GM19035 (cell line): ENCODE measurements around the gene USP37.
A peak's percentile ranks its signal among the peaks of the same experiment; 100 is the strongest.
"Not testable (repeated sequence)": the region's sequence is repeated elsewhere in the genome, so short reads cannot be mapped to it uniquely, and the experiment has no call there.

Experiments used
- ATAC-seq: cut with Tn5 transposase; IDR thresholded peaks from one replicate; pipeline ENCODE4 v1.9.1; 2021; ENCODE audit not compliant: unreplicated experiment

USP37 gene

DNA sequence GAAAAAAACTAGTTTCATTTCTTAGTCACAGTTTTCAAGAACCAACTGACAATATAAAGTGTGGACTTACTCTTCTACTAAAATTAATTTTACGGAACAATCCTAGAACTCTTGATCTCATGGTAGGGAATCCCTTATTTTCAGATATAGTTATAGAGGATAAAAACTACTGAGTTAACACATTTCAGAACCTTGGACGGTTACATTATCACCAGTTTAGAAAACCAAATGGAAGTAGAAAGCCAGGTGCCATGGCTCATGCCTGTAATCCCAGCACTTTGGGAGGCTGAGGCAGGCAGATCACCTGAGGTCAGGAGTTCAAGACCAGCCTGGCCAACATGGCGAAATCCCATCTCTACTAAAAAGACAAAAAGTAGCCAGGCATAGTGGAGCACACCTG, 13.9 kb downstream of the USP37 start:
- ATAC-seq, result not testable (repeated sequence)

DNA sequence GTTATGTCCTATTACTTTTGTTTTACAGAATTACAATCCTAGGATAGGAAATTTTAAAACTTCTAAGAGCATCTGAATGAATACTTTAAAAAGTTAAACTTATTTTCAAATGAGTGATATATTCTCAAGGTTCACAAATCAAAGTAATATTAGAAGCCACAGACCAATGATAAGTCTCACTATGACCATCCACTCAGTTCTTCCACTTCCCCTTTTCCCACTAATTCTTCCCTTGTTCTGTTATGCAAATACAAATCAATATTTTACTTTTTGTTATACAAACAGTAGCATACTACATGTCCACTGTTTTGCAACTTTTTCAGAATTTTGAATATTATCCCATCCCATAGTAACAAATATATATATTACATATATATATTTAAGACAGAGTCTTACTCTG, 20.2 kb downstream of the USP37 start:
- no peak for ATAC-seq

DNA sequence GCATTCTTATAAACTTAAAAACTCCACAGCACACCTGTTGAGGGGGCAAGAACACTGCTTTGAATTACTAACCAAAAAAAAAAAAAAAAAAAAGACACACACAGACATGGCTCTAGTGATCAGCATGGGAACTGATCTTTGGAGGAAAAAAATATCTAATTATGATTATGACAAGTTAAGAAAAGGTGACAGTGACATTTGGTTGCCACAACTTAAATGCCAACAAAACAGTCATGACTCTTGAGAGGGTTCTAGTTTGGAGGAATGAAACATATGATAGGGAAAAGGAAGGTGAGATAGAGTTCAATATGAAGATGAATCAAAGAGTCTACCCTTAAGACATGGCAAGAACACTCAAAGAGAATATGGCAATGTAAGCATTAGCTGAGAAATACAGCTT, 20.6 kb downstream of the USP37 start:
- no peak for ATAC-seq

DNA sequence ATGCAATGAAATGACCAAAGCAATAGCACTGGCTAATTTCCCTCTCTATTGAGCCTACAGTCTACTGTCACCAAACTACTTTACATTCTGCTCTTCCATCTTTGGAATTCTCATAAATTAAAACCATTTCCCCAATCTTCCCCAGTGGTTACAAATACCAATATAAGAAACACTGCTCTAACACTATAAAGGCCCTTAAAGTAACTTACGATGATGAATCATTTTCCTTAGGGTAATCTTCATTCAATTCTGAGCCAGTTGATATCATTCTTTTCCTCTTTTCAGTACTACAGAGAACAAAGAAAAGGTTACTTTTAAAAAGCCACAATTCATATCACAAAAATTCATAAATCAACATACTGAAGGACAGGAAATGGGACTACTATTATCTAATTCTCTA, 22.1 kb downstream of the USP37 start:
- ATAC-seq, result no peak

DNA sequence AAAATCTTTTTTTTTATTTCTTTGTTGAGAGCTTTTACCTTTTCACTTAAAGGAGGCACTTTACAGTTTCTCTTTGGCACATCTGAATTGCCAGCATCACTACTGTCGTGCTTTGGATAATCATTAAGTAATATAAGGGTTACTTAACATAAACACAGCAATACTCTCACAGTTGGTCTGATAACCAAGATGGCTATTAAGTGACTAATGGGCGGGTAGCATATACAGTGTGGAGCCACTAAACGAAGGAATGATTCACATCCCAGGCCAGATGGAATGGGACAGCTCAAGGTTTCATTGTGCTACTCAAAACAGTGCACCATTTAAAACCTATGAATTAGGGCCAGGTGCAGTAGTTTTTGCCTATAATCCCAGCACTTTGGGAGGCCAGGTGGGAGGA, 28.1 kb downstream of the USP37 start:
- ATAC-seq, result no peak

DNA sequence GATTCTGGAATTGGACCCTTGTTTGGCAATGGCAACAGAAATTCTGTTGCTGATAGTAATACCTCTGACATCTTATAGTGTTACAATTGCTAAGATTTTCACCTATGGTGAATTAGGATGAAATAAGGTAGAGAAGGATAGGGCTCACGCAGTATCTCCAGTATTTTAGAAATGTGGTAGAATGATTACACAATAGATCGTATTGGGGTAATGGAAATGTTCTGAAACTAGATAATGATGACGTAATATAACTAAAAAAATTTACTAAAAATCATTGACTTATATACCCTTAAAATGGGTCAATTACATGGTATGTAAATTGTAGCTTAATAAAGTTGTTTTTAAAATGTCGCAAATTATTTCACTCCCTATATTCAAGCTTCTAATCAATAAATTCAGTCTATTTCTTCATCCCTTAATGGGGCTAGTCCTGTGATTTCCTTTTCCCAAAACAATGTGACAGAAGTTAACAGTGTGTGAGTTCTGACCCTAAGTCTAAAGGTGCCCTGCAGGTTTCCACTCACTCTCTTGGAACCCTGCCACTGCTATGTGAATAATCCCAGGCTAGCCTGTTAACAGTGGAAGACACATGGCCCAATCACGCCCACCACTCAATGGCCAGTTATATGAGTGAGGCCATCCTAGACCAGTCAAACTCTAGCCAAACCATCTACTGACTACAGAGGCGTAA, 31.2 kb downstream of the USP37 start:
- ATAC-seq, result no peak

DNA sequence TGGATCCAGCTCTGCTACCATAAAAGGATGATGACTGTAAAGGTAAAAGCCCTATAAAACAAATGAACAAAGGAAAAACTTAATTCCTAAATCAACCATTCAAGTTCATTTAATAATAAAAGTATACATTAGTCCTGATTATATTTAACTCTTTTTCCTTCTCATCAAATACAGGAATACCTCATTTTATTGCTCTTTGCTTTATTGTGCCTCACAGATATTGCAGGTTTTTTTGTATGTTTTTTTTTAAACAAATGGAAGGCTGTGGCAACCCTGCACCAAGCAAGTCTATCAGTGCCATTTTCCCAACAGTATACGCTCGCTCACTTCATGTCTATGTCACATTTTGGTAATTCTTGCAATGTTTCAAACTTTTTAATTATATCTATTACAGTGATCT, 38.2 kb downstream of the USP37 start:
- ATAC-seq, result no peak

DNA sequence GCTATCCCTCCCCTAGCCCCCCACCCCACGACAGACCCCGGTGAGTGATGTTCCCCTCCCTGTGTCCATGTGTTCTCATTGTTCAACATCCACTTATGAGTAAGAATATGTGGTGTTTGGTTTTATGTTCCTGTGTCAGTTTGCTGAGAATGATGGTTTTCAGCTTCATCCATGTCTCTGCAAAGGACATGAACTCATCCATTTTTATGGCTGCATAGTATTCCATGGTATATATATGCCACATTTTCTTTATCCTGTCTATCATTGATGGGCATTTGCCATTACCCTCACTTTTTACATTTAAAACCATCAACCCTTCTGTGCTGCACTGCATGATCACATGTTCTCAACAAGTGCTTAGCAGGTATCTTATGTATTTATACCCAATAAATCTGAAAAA, 39.7 kb downstream of the USP37 start:
- not testable (repeated sequence) for ATAC-seq

DNA sequence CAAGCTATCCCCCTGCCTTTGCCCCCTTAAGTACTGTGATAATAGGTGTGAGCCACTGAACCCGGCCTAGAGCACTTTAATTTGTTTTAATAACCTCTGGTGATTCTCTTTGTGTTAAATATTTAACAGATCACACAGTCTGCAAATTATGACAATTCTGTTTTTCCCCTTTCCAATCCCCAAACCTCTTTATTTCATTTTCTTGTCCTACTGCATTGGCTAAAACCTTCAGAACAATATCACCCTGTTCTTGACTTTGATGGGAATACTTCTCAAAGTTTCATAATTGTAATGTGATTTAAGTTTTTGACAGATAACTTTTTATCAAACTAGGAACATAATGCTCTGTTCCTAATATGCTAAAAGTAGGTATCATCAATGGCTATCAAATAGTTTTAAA, 44.5 kb downstream of the USP37 start:
- no peak for ATAC-seq

DNA sequence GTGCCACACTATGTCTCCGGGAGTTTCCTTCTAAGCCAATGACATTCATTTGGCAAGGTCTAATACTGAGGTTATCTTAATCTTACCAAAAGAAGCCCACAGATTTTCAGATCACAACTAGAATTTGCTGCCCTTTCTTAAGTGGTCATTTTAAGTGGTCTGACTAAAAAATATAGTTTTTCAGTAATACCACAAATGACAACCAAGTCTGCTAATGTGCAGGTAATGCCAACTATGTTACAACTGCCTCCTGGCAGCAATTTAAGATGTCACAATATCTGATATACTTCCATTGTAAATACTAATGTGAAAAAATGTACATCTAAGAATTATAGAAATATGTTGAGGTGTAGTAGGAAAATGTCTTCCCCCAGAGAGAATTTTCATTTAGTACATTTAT, 49.3 kb downstream of the USP37 start:
- no peak for ATAC-seq

DNA sequence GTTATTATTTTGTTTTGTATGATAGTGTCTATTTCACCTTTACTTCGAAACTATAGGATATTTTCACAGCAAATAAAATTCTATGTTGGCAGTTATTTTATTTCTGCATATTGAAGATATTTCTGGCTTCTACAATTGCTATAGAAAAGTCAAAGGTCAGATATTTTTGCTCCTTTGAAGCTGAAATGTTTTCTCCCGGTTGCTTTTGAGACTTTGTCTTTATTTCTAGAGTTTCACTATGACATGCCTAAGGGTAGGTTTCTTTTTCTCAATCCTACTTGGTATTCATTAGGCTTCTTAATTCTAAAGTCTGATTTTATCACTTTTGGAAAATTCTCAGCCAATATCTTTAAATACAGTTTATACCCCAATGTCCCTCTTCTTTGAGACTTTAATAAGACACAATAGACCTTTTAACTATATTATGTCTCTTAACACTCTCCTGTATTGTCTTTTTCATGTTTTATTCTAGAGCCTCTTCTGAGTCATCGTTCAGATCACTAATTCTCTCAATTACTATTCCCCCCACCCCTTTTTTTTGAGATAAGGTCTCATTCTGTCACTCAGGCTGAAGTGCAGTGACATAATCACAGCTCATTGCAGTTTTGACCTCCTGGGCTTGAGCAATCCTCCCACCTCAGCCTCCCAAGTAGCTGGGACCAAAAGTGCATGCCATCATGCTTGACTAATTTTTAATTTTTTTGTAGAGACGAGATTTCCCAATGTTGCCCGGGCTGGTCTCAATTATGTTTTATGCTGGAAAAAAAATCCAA, 50.5 kb downstream of the USP37 start:
- ATAC-seq, result peak; percentile 64

DNA sequence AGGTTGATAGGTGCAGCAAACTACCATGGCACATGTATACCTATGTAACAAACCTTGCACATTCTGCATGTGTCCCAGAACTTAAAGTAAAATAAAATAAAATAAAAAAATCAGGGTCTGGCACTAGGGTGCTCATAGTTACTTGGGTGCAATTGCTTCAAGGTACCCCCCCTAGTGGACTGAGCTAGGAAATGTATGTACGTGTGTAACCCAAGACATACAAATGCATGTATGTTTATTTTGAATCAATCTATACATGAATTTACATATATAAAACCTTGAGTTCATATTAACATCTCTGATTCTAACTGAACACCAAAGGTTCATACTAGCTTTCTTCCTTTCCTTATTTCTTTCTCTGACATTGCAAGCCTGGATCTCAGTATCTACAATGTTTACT, 51.5 kb downstream of the USP37 start:
- no peak for ATAC-seq

DNA sequence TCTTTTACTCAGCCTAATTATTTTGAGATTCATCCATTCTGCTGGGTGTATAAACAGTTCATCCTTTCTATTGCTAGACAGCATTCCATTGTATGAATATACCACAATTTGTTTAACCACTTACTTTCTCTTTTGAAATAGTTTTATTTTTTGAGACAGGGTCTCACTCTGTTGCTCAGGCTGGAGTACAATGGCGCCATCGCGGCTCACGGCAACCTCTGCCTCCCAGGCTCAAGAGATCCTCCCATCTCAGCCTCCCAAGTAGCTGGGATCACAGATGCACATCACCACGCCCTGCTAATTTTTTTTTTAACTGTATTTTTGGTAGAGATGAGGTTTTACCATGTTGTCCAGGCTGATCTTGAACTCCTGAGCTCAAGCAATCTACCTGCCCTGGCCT, 54.5 kb downstream of the USP37 start:
- ATAC-seq, result no peak

DNA sequence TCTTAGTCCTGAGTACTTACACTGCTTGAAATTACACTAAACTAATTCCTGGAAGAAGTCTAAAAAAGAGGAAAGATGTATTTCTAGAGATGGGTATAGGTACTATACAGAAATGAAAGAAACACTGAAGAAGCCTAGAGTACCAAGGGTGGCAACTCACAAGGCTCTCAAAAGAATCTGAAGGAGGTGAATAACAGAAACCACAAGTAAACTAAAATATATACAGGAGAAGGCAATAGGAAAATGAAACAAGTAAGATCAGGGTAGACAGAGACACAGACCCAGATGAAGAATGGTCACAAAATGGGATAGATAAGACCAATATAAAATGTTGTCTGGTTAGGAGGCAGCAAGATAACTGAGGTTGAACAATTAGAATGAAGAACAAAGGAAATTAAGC, 59.9 kb downstream of the USP37 start:
- no peak for ATAC-seq

DNA sequence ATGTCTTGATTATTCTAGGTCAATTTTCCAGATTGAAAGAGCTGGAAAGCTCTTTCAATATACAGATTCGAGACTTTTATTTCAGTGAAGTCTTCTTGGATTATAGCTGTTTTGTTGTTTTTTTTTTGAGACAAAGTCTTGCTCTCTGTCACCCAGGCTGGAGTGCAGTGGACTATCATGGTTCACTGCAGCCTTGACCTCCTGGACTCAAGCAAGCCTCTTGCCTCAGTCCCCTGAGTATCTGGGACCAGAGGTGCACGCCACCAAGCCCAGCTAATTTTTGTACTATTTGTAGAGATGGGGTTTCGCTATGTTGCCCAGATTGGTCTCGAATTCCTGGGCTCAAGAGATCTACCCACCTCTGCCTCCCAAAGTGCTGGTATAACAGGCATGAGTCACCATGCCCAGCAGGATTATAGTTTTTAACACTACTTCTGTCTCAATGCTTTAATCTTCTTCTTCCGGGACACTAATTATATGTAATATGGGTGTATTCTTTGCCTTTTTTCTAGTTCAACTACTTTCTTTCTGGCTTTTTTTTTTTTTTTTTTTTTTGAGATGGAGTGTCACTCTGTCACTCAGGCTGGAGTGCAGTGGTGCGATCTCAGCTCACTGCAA, 62.3 kb downstream of the USP37 start:
- ATAC-seq, result no peak

DNA sequence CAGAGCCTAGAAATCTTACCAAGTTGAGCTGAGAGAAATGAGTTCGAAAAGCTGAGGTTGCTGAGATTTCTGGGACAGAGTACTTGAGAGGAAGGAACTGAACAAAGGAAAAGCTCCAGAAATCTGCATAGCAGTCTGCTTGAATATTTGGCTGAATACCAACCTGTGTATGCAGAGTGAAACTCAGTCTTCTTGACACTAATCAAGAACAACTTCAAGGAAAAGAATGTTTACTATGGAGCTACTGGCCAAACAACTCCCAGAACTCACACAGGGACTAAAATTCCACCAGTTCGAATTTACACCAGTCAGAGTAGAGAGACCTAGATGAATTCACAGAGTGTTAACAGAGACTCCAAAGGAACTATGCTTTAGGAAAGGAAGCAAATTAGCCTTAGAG, 66.5 kb downstream of the USP37 start:
- no peak for ATAC-seq

DNA sequence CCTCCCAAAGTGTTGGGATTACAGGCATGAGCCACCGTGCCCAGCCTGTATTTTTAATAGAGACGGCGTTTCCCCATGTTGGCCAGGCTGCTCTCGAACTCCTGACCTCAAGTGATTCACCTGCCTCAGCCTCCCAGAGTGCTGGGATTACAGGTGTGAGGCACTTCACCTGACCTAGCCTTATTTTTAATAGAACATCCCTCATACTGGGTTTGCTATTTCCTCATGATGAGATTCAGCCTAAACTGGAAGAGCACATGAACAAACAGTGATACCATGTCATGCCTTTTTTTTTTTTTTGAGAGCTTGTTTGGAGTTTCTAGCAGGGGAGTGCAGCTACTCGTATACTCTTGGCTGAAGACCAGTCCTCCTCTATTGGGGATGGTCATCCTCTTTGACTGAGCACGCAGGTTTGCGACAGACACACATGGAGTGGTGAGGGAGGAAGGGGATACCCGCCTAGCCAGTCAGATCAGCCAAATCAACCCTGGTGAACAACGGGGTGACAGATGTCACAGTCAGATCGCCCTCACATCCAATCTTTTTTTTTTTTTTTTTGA, 67.6 kb downstream of the USP37 start:
- ATAC-seq, result no peak

DNA sequence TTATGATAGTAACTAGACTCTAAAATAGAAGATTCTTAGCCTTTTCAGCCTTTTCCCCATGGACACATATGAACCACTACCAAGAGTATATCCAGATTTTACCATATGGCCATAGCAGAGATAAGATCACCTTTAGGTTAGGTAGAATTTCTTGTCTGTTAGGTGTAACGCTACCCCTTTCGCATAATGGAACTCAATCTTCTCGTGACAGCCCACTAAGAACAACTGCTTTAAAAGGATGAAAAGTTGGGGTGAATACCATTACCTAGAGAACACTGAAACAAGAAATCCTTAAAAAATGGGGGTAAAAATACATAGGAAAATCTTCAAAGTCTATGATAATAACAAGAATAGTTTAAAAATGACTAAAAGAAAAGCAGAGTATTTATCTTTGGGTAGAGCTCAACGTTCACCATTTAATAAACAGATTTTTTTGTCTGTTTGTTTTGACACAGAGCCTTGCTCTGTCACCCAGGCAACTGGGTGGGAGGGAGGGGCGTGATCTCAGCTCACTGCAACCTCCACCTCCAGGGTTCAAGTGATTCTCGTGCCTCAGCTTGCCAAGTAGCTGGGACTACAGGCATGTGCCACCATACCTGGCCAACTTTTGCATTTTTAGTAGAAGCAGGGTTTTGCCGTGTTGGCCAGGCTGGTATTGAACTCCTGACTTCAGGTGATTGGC, 82.0 kb downstream of the USP37 start:
- ATAC-seq, result no peak

DNA sequence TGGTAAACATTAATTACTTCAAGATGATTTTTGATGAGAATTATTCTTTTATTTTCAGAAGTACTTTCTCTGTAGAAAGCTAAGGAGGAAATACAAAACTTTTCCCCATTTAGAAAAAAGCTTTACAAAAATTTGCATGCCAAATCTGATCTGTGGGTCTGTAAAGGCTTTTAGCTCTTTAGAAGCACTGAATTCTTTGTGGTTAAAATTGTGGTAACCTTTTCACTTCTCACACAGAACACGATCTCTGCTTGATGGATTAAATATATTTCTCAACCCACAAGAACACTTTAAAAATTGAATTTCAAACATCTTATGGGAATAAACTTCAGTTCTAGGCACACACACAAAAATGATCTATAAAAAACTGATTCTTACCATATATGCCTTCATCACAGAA, 85.5 kb downstream of the USP37 start:
- ATAC-seq, result no peak

DNA sequence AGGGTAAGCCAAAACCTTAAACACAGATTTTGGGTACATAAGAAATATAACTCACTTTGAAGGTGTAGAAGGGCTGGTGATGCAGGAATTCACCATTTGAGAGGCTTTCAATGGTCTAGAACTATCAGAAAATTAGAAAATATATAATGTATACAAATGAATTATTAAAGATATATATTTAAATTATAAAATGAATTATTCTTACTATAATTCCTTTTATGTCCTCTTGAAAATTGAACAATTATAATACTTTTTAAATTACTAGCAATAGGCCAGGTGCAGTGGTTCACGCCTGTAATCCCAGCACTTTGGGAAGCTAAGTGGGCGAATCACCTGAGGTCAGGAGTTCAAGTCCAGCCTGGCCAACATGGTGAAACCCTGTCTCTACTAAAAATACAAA, 88.6 kb downstream of the USP37 start:
- ATAC-seq, result no peak

DNA sequence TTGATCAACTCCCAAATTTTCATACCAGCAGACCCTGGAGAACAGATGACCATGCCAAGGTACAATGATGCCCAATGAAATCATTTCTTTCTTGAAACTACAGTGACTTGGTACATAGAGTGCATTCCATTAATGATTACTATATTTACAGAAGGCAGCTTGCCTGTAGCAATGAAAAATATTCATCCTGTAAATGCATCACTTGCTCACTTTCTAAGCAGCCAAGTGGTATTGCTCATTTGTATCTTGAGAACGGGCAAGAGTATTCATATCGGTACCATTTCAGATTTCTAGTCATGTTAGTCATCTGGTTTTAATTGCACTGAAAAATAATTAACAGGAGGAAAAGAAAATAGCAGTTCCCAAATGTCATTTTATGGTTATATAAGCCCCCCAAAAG, 89.6 kb downstream of the USP37 start:
- ATAC-seq, result no peak
